Neural cell (in vitro differentiated cells): ENCODE data around the gene LYSMD4.

Experiments
- EP300 ChIP-seq: fragments of 450-650 bp; conservative IDR thresholded peaks from 2 replicates; pipeline ENCODE4 v1.6.1; 2014; ENCODE audit warnings: antibody characterized with exemption, mild to moderate bottlenecking, moderate library complexity; ENCODE audit not compliant: poor library complexity, severe bottlenecking
- EZH2 ChIP-seq: fragments of 200-600, 300-800 bp; shearing (Covaris generic), sonication (generic); IDR thresholded peaks from 2 replicates; pipeline ENCODE4 v1.6.1; 2014; ENCODE audit warnings: antibody characterized with exemption, low read length, borderline replicate concordance, mild to moderate bottlenecking; ENCODE audit not compliant: insufficient read depth, poor library complexity, severe bottlenecking
- MXI1 ChIP-seq: fragments of 450-650 bp; conservative IDR thresholded peaks from 2 replicates; pipeline ENCODE4 v1.6.1; 2014; ENCODE audit warnings: antibody characterized with exemption, mild to moderate bottlenecking; ENCODE audit not compliant: poor library complexity, severe bottlenecking
- POLR2AphosphoS5 ChIP-seq: IDR thresholded peaks from 2 replicates; pipeline ENCODE4 v1.6.1; 2012
- RAD21 ChIP-seq: fragments of 450-650 bp; conservative IDR thresholded peaks from 2 replicates; pipeline ENCODE4 v1.6.1; 2014; ENCODE audit warnings: antibody characterized with exemption, mild to moderate bottlenecking, moderate library complexity
- TAF1 ChIP-seq: IDR thresholded peaks from 2 replicates; pipeline ENCODE4 v1.6.1; 2012; ENCODE audit warnings: low read depth
- TF ChIP-seq, protein P1 (sequence below): fragments of 450-650 bp; IDR thresholded peaks from 2 replicates; pipeline ENCODE4 v1.5.1; 2014; ENCODE audit warnings: antibody characterized with exemption, mild to moderate bottlenecking, moderate library complexity; ENCODE audit not compliant: poor library complexity, severe bottlenecking
- TF ChIP-seq, protein P2 (sequence below): IDR thresholded peaks from 2 replicates; pipeline ENCODE4 v1.6.1; 2012; ENCODE audit warnings: borderline replicate concordance

DNA sequence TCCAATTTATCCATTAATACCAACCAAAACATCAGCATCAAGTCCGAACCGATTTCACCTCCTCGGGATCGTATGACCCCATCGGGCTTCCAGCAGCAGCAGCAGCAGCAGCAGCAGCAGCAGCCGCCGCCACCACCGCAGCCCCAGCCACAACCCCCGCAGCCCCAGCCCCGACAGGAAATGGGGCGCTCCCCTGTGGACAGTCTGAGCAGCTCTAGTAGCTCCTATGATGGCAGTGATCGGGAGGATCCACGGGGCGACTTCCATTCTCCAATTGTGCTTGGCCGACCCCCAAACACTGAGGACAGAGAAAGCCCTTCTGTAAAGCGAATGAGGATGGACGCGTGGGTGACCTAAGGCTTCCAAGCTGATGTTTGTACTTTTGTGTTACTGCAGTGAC lies 20.8 kb downstream of the LYSMD4 start:
- TF ChIP-seq EZH2, result no peak
- TF ChIP-seq, protein P1, sequence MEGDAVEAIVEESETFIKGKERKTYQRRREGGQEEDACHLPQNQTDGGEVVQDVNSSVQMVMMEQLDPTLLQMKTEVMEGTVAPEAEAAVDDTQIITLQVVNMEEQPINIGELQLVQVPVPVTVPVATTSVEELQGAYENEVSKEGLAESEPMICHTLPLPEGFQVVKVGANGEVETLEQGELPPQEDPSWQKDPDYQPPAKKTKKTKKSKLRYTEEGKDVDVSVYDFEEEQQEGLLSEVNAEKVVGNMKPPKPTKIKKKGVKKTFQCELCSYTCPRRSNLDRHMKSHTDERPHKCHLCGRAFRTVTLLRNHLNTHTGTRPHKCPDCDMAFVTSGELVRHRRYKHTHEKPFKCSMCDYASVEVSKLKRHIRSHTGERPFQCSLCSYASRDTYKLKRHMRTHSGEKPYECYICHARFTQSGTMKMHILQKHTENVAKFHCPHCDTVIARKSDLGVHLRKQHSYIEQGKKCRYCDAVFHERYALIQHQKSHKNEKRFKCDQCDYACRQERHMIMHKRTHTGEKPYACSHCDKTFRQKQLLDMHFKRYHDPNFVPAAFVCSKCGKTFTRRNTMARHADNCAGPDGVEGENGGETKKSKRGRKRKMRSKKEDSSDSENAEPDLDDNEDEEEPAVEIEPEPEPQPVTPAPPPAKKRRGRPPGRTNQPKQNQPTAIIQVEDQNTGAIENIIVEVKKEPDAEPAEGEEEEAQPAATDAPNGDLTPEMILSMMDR, result no peak
- TF ChIP-seq EP300, result no peak
- TF ChIP-seq POLR2AphosphoS5, result no peak
- no peak for TF ChIP-seq TAF1
- no peak for TF ChIP-seq MXI1
- TF ChIP-seq, protein P2, sequence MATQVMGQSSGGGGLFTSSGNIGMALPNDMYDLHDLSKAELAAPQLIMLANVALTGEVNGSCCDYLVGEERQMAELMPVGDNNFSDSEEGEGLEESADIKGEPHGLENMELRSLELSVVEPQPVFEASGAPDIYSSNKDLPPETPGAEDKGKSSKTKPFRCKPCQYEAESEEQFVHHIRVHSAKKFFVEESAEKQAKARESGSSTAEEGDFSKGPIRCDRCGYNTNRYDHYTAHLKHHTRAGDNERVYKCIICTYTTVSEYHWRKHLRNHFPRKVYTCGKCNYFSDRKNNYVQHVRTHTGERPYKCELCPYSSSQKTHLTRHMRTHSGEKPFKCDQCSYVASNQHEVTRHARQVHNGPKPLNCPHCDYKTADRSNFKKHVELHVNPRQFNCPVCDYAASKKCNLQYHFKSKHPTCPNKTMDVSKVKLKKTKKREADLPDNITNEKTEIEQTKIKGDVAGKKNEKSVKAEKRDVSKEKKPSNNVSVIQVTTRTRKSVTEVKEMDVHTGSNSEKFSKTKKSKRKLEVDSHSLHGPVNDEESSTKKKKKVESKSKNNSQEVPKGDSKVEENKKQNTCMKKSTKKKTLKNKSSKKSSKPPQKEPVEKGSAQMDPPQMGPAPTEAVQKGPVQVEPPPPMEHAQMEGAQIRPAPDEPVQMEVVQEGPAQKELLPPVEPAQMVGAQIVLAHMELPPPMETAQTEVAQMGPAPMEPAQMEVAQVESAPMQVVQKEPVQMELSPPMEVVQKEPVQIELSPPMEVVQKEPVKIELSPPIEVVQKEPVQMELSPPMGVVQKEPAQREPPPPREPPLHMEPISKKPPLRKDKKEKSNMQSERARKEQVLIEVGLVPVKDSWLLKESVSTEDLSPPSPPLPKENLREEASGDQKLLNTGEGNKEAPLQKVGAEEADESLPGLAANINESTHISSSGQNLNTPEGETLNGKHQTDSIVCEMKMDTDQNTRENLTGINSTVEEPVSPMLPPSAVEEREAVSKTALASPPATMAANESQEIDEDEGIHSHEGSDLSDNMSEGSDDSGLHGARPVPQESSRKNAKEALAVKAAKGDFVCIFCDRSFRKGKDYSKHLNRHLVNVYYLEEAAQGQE, result no peak
- TF ChIP-seq RAD21, result no peak
